GM03348 (cell line): ENCODE results near the gene PGAP6.
A peak's percentile ranks its signal among the peaks of the same experiment; 100 is the strongest.
"Not testable (repeated sequence)": the region's sequence is repeated elsewhere in the genome, so short reads cannot be mapped to it uniquely, and the experiment has no call there.

ENCODE experiments used
- DNase-seq: peaks from one replicate; pipeline ENCODE4 v3.0.0; 2012; ENCODE audit warnings: low spot score

PGAP6 gene

DNA sequence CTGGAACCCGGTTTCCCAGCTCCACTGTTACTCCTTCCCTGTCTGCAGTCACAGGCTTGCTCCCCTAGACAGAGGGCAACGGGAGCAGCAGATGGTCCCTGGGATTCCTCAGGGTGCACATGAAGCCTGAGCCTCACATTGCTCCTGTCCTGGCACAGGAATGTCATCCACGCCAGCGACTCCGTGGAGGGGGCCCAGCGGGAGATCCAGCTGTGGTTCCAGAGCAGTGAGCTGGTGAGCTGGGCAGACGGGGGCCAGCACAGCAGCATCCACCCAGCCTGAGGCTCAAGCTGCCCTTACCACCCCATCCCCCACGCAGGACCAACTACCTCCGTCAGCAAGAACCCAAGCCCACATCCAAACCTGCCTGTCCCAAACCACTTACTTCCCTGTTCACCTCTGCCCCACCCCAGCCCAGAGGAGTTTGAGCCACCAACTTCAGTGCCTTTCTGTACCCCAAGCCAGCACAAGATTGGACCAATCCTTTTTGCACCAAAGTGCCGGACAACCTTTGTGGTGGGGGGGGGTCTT lies 18.3 kb upstream of the PGAP6 start:
- DNase-seq, result no peak

DNA sequence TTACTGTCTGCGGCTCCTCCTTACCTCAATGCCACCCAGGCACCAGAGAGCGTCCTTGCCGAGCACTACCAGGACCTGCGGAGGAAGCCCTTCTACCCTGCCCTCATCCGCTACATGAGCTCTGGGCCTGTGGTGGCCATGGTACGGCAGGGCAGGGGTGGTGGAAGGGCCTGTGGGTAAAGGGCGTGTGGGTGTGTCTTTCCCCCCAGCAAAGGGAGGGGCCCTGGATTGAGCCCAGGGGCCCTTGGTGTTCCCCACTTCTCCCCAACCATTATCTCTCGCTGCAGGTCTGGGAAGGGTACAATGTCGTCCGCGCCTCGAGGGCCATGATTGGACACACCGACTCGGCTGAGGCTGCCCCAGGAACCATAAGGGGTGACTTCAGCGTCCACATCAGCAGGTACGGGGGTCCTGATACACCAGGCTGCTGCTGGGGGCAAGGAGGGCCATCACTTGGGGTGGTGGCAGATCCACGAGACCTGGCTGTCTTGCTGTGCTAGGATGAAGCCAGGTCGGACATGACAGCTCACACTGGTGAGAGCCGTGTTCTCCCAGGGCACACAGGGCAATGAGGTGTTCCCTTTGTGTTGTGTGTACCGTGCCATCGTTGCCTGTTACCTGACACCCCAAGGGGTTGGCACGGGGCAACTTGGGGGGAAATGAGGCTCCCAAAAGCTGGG lies 17.7 kb upstream of the PGAP6 start:
- no peak for DNase-seq

GRCh38 chr16:398561-399339 lies 17.0 kb upstream of the PGAP6 start:
- no peak for DNase-seq

GRCh38 chr16:397736-398332 lies 16.1 kb upstream of the PGAP6 start:
- DNase-seq, result peak; percentile 86

GRCh38 chr16:397135-397661 lies 15.4 kb upstream of the PGAP6 start, which contains the start of gene NME4:
TSS of gene NME4 (plus strand) at chr16:397199. CDS start at chr16:397223, 24 bp downstream.
- DNase-seq, result peak; percentile 82

GRCh38 chr16:396605-397004 lies 14.8 kb upstream of the PGAP6 start:
- peak; percentile 82 for DNase-seq

DNA sequence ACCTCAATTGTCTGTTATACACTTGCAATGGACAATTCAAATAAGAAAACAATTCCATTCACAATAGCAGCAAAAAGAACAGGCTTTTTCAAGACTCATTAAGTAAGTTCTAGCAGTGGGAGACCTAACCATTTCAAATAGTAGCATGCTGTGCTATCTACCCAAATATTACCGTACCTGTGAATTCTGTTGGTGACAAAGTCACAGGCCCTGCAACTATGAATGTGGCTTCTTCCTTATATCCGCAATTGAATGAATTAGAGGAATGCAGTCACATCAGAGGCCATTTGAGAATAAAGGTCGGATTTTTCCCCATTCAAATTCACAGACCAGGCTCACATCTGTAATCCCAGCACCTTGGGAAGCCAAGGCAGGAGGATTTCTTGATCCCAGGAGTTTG lies 14.4 kb upstream of the PGAP6 start:
- DNase-seq, result no peak

GRCh38 chr16:392450-393030 lies 10.8 kb upstream of the PGAP6 start:
- no peak for DNase-seq

DNA sequence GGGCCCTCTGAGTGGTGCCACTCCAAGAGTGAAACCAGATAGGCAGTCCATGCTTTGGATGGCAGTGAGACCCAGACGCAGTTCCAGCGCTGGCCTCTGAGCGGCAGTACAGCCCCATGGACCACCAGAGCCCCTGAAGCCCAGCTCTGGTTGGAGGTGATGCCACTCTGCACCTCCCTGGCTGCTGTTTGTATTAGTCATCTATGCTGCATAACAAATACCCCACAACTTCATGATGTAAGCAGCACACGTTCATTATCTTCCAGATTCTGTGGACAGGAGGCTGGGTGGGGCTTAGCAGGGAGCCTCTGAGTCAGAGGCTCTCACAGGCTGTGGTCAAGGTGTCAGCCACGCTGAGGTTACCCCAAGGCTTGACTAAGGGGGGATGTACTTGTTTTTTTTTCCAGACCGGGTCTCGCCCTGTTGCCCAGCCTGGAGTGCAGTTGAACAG lies 10.1 kb upstream of the PGAP6 start:
- DNase-seq, result peak; percentile 60

DNA sequence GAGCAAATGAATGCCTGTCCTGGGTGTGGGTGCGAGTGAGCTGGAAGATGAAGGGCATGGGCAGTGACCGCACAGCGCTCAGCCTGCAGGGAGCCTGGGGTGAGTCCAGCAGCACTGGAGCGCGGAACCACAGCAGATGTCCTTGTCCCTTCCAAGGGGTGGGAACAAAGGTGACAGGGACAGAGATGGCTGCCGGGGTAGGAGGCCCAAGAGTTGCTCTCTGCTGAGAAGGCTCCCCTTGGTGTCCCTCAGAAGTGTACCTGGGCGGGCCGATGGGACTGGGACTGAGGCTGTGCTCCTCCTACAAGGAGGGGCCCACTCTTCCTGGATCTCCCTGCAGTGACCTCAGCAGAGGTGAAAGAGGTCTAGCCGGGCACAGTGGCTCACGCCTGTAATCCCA lies 7.6 kb upstream of the PGAP6 start:
- no peak for DNase-seq

- not testable (repeated sequence) for DNase-seq
Observed at GRCh38 chr16:387761-388666, 6.2 kb upstream of the PGAP6 start.

DNA sequence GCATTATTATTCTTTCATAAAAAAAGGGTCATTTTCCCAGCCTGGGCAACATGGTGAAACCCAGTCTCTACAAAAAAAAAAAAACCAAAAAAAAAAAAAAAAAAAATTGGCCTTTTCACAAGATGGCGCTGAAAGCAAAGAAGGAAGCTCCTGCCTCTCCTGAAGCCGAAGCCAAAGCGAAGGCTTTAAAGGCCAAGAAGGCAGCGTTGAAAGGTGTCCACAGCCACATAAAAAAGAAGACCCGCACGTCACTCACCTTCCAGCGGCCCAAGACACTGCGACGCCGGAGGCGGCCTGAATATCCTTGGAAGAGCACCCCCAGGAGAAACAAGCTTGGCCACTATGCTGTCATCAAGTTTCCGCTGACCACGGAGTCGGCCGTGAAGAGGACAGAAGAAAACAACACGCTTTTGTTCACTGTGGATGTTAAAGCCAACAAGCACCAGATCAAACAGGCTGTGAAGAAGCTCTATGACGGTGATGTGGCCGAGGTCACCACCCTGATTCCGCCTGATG lies 4.9 kb upstream of the PGAP6 start:
- no peak for DNase-seq

DNA sequence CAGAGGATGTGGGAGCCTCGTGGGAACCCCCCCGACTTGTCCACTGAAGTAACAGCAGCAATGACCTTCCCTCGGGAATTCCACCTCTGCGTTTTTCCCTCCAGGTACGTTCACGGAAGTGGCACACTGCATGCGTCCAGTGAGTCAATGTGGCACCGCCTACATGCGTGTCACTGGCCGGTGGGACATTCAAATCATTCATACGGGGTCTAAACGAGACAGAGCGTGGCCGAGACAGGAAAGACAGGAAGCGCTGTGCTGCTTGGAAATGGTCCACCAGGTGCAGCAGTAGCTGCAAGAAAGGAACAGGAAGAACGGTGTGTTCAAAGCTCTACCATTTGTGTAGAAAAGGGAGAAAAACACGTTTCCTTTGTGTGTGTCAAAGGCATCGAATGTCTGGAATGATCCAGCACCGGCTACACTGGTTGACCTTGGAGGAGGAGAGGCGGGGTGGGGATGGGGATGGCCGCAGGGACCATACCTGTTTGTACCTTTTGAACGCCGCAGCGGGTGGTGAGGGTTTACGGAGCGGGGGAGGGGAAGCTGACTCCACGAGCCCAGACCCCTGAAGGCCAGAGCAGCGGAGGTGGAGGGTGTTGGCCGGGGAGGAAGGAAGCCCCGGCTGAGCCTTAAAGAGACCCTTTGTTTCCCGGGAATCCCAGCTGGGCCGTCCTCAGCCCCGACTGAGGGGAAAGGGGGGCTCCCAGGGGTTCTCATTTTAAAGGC lies 1.7 kb upstream of the PGAP6 start:
- DNase-seq, result no peak

DNA sequence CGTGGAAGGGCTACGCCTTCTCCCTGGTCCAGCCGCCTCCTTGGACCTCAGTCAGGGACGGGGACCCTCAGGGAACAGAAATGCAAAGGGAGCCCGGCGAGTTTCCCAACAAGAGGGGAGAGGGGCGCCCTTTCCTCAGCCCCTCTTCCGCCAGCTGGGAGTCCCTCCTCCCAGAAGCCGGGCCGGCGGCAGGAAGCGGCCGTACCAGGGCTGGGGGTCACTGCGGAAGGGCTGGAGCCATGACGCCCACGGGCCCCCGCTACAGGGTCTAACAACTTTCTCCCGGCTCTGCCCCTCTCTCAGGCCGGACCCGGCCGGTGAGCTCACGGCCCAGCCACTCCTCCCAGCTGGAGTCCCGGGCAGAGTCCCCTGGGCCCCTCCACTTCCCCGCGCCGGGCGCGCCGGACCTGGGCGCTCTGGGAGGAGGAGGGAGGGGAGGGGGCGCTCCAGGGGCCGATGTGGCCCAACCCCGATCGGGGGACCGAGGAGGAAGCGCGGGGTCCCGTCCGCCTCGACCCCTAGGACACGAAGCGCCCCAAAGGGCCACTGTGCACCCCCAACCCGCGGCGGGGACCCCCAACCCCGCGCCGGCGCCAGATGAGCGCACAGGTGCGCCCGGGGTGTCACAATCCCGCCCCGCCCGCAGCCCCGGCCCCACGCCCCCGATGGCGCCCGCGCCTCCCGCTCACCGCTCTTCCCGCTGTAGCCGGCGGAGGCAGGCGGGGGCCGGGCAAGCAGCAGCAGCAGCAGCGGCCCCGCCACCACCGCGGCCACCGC lies 578 bp downstream of the PGAP6 start:
- peak; percentile 46 for DNase-seq

DNA sequence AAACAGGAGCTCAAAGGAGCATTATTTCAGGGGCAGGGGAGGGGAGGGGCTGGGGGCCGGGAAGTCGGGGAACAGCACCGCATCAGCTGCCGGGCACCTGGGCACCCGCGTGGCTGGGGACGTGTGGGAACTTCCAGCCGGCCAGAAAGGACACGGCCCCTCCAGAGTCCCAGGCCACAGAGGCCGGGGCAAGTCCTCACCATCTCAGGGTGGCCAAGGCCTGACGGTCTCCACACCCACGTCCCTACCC lies 1.1 kb downstream of the PGAP6 start:
- peak; percentile 45 for DNase-seq

GRCh38 chr16:379961-380761 lies 1.6 kb downstream of the PGAP6 start:
- DNase-seq, result no peak

GRCh38 chr16:379183-379960 lies 2.4 kb downstream of the PGAP6 start:
- DNase-seq, result no peak

DNA sequence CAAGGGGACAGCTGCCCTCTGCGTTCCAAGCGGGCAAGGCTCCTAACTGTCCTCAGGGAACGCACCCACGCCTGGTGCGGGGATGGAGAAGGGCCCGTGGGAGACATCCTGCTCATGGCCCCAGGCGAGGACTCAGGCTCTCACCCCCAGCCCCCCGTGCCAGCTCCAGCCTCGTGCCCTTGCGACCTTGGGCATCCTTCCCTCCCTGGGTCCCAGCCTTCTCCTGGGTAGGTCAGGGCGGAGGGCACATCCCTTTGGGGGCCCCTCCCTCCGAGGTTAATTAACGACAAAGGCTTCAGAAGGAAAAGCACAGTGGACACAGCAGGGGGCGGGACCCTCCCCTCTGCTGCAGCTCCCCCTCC lies 3.0 kb downstream of the PGAP6 start:
- DNase-seq, result no peak
